Stomach (tissue), 9 donors: Measurements from ENCODE around the gene PPP1R3D. TPM values are rescaled to one million over a fixed set of nuclear protein-coding genes. Genes with fewer than 3 reads are reported as not detected.
"Not testable (repeated sequence)": the region's sequence is repeated elsewhere in the genome, so short reads cannot be mapped to it uniquely, and the experiment has no call there.

Source experiments
- DNase-seq, 2 donors: peaks; one replicate each; pipeline versions ENCODE4 v3.0.0 to v3.0.0-alpha.2; 2013 to 2019
- H3K27ac ChIP-seq, 5 donors: fragments of 200-600 bp in 4 of 5; sonication (generic) in 4 of 5; one replicate each; pipeline ENCODE4 v1.5.1; 2013 to 2019; ENCODE audit warnings: mild to moderate bottlenecking in 1 of 5, moderate library complexity in 1 of 5
- H3K27me3 ChIP-seq, 3 donors: fragments of 200-600 bp; sonication (generic); one replicate each; pipeline ENCODE4 v1.5.1; 2017 to 2019; ENCODE audit warnings: mixed run types in 1 of 3
- H3K36me3 ChIP-seq, 4 donors: fragments of 200-600 bp; sonication (generic); 1 replicate in 3 of 4; 2 replicates in 1 of 4; pipeline ENCODE4 v1.5.1; 2016 to 2019
- H3K4me1 ChIP-seq, 4 donors: fragments of 200-600 bp; sonication (generic); one replicate each; pipeline ENCODE4 v1.5.1; 2016 to 2019
- H3K4me3 ChIP-seq, 4 donors: fragments of 200-600 bp; sonication (generic) in 3 of 4; one replicate each; pipeline ENCODE4 v1.5.1; 2016 to 2019; ENCODE audit warnings: mild to moderate bottlenecking in 1 of 4
- H3K9me3 ChIP-seq, 4 donors: fragments of 200-600 bp; sonication (generic); one replicate each; pipeline ENCODE4 v1.5.1; 2016 to 2019
- CTCF ChIP-seq, 7 experiments: fragments of 450-650 bp in 4 of 7; fragments of 200-600 bp in 3 of 7; sonication (generic) in 3 of 7; IDR thresholded peaks; one replicate each; pipeline ENCODE4 v1.5.1; 2016 to 2019; ENCODE audit warnings: antibody characterized with exemption in 7 of 7, control low read depth in 2 of 7, mild to moderate bottlenecking in 1 of 7
- EP300 ChIP-seq: sonication (generic); formaldehyde crosslinking; IDR thresholded peaks from one replicate; pipeline ENCODE4 v1.6.1; 2017; ENCODE audit warnings: antibody characterized with exemption
- POLR2A ChIP-seq, 4 donors: fragments of 450-650 bp; IDR thresholded peaks; one replicate each; pipeline ENCODE4 v1.6.1; 2016; ENCODE audit warnings: antibody characterized with exemption in 4 of 4, control low read depth in 2 of 4, mild to moderate bottlenecking in 1 of 4, moderate library complexity in 1 of 4
- POLR2AphosphoS5 ChIP-seq, 3 donors: sonication (generic); formaldehyde crosslinking; IDR thresholded peaks; one replicate each; pipeline ENCODE4 v1.6.1; 2016; ENCODE audit warnings: antibody characterized with exemption in 3 of 3
- WGBS, 5 donors: extraction: QIAGEN DNeasy Blood & Tissue Kit in 3 of 5; methylation state at CpG; one replicate each; pipeline versions ENCODE4 v1.1.5 to v1.1.7; 2013 to 2018; 5-methylcytosine and 5-hydroxymethylcytosine counted together
- intact Hi-C: fragments of 100-400 bp; cut with DNase I; formaldehyde crosslinking; loops from one replicate; pipeline ENCODE4 v1.15.1; 2023; ENCODE audit warnings: low total_unique reads
- polyA plus RNA-seq, 3 donors: library from polyadenylated mRNA; stranded (reverse); fragments of 200-250 nt; gene quantifications; one replicate each; pipeline ENCODE4 v1.2.3, GENCODE V29; 2013
- total RNA-seq, 5 donors: library from RNA; depleted of rRNA; stranded (reverse); fragments of >200 nt; gene quantifications; one replicate each; pipeline versions ENCODE4 v1.1.0 to v1.2.3, GENCODE V29; 2014 to 2016
- donor health status: healthy with polysubstance abuse.
- donor health status: Bipolar disorder and iron deficiency.
- donor health status: healthy.

The PPP1R3D gene
- total and polyA plus RNA-seq, 8 donors: 0.58 to 7.1 (median 3.8) TPM

GRCh38 chr20:59902470-59902869, 37.6 kb downstream of the PPP1R3D start:
- Histone ChIP-seq H3K4me3 (no peak overlapping the region), H3K4me1 (no peaks in the 10 kb centered on the region), H3K27me3 (no peaks in the 10 kb centered on the region), H3K9me3 (no peaks in the 10 kb centered on the region), H3K27ac (no peak overlapping the region), H3K36me3 (no peaks in the 10 kb centered on the region)
- intact Hi-C loops: no loop called here
- no peak for TF ChIP-seq EP300
- TF ChIP-seq POLR2AphosphoS5 (IDR thresholded peaks at IDR 0.05): no peak
- TF ChIP-seq CTCF (IDR thresholded peaks at IDR 0.05): no peak
- TF ChIP-seq POLR2A (IDR thresholded peaks at IDR 0.05): no peak
- WGBS, 5 donors: 93 to 98% (median 97%) methylated on average over 3 of the region's 3 CpGs
- DNase-seq: no peak

- H3K27me3 ChIP-seq: no peaks in the 10 kb centered on the region
- H3K4me3 ChIP-seq: no peak overlapping the region
- H3K27ac ChIP-seq: no peak overlapping the region
- intact Hi-C loops: no loop called here
- WGBS, 5 donors: 51 to 64% (median 59%) methylated on average over 1 of the region's 1 CpG
- no peaks in the 10 kb centered on the region for H3K4me1 ChIP-seq
- H3K36me3 ChIP-seq: no peaks in the 10 kb centered on the region
- TF ChIP-seq POLR2AphosphoS5 (IDR thresholded peaks at IDR 0.05): no peak
- no peak for TF ChIP-seq CTCF (IDR thresholded peaks at IDR 0.05)
- no peak for TF ChIP-seq POLR2A (IDR thresholded peaks at IDR 0.05)
- TF ChIP-seq EP300: no peak
- DNase-seq: no peak
- H3K9me3 ChIP-seq: no peaks in the 10 kb centered on the region
Observed at GRCh38 chr20:59895908-59896307, 44.2 kb downstream of the PPP1R3D start.

GRCh38 chr20:59891581-59891980, 48.5 kb downstream of the PPP1R3D start:
- DNase-seq: no peak
- intact Hi-C loops: no loop called here
- 55 to 80% (median 65%) methylated on average over 1 of the region's 1 CpG for WGBS, 5 donors
- no peak for TF ChIP-seq CTCF (IDR thresholded peaks at IDR 0.05)
- no peak for TF ChIP-seq EP300
- TF ChIP-seq POLR2A (IDR thresholded peaks at IDR 0.05): no peak
- no peak for TF ChIP-seq POLR2AphosphoS5 (IDR thresholded peaks at IDR 0.05)
- Histone ChIP-seq H3K4me3 (no peak overlapping the region), H3K27ac (no peak overlapping the region), H3K9me3 (no peaks in the 10 kb centered on the region), H3K4me1 (no peaks in the 10 kb centered on the region), H3K27me3 (no peaks in the 10 kb centered on the region), H3K36me3 (no peaks in the 10 kb centered on the region)

GRCh38 chr20:59890035-59890434, 50.1 kb downstream of the PPP1R3D start:
- H3K27me3 ChIP-seq: not testable (repeated sequence)

GRCh38 chr20:59888050-59888449, 52.1 kb downstream of the PPP1R3D start:
- H3K4me1 ChIP-seq: no peaks in the 10 kb centered on the region
- DNase-seq: no peak
- no peaks in the 10 kb centered on the region for H3K36me3 ChIP-seq
- H3K27ac ChIP-seq: no peak overlapping the region
- H3K4me3 ChIP-seq: no peak overlapping the region
- H3K9me3 ChIP-seq: no peaks in the 10 kb centered on the region
- whole genome bisulfite sequencing, 5 donors: 95 to 100% (median 96%) methylated on average over 1 of the region's 1 CpG
- intact Hi-C loops: no loop called here
- H3K27me3 ChIP-seq: no peaks in the 10 kb centered on the region
- no peak for TF ChIP-seq CTCF (IDR thresholded peaks at IDR 0.05)
- no peak for TF ChIP-seq POLR2AphosphoS5 (IDR thresholded peaks at IDR 0.05)
- TF ChIP-seq EP300: no peak
- no peak for TF ChIP-seq POLR2A (IDR thresholded peaks at IDR 0.05)

More at GRCh38 chr20:59890035-59890434, 50.1 kb downstream of the PPP1R3D start:
- H3K36me3 ChIP-seq, H3K4me3 ChIP-seq, DNase-seq, H3K27ac ChIP-seq, H3K4me1 ChIP-seq, intact Hi-C loops, H3K9me3 ChIP-seq: not testable (repeated sequence)
- WGBS, 5 donors: 82 to 93% (median 92%) methylated on average over 2 of the region's 2 CpGs

Other genes with a start within 250 kb of the PPP1R3D start
- gene SYCP2, start 6.7 kb downstream of the PPP1R3D start, total RNA-seq: 10 to 100 TPM in 2 of 5 donors, 1 to 10 TPM in 3; 1.4 to 14.6 (median 9.8) TPM
- gene SYCP2, start 6.7 kb downstream of the PPP1R3D start, polyA plus RNA-seq: 1 to 10 TPM; 1.9 to 4.9 (median 2.3) TPM
- gene FAM217B, start 84 bp upstream of the PPP1R3D start, total RNA-seq: 10 to 100 TPM in 2 of 5 donors, 1 to 10 TPM in 3; 2.3 to 17.9 (median 8.6) TPM
- 1 to 10 TPM; 1.6 to 2.3 (median 2.2) TPM for gene FAM217B, start 84 bp upstream of the PPP1R3D start, polyA plus RNA-seq
- gene CDH26, start 18.1 kb upstream of the PPP1R3D start, total RNA-seq: 100 to 1,000 TPM in 1 of 5 donors, 1 to 10 TPM in 3, under 1 TPM in 1; 0.45 to 116 (median 5.8) TPM
- gene CDH26, start 18.1 kb upstream of the PPP1R3D start, polyA plus RNA-seq: 1 to 10 TPM in 1 of 3 donors, under 1 TPM in 1, not detected in 1; 0.25 to 6.0 TPM